ENCODE measurements around the gene LMAN1. TPM values are rescaled to one million over a fixed set of nuclear protein-coding genes. Genes with fewer than 3 reads are reported as not detected.

Gene LMAN1
- total and polyA plus RNA-seq, 2 donors (not counting 3 experiments of a cell fraction or from before 2014, with no cell fraction given), result 43.8 to 92.5 TPM

DNA sequence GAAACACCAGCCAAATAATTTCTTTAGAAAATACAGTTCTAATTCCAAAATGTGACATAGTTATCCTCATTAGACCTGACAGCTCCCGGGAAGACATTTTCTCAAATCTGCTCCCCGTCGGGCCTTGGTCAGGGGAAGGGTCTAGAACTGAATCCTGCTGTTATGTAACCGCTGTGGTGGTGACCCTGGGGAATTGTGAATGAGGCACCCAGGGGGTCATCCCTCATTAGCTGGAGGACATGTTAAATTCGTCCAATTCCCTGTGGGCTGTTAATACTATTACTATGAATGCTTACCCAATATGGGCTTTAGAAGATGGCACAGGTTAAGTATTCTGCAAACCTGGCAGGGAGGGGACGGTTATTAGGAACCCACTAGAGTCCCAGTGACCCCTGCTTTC, 52.4 kb downstream of the LMAN1 start:
- BruUV-seq (replicated peaks), result no TSS peak
- no peak for DNase-seq (ENCODE audit: low read depth, low spot score)
- POLR2A ChIA-PET, result no interaction called here
- dilution Hi-C loops (cut with MboI; ENCODE audit: extremely low pct_ligation_motif_present, low sequenced_read_pairs), result no loop called here
- TF ChIP-seq, protein P1, sequence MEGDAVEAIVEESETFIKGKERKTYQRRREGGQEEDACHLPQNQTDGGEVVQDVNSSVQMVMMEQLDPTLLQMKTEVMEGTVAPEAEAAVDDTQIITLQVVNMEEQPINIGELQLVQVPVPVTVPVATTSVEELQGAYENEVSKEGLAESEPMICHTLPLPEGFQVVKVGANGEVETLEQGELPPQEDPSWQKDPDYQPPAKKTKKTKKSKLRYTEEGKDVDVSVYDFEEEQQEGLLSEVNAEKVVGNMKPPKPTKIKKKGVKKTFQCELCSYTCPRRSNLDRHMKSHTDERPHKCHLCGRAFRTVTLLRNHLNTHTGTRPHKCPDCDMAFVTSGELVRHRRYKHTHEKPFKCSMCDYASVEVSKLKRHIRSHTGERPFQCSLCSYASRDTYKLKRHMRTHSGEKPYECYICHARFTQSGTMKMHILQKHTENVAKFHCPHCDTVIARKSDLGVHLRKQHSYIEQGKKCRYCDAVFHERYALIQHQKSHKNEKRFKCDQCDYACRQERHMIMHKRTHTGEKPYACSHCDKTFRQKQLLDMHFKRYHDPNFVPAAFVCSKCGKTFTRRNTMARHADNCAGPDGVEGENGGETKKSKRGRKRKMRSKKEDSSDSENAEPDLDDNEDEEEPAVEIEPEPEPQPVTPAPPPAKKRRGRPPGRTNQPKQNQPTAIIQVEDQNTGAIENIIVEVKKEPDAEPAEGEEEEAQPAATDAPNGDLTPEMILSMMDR (IDR thresholded peaks at IDR 0.05; ENCODE audit: extremely low read depth in 1 of 2, insufficient read depth in 1 of 2, low read depth in 1 of 2, low read length in 2 of 2), result no peak
- TF ChIP-seq JUN (IDR thresholded peaks at IDR 0.05; ENCODE audit: borderline replicate concordance, insufficient read depth, insufficient read length, low read depth), result no peak
- no peak for TF ChIP-seq EZH2 (IDR thresholded peaks at IDR 0.05; ENCODE audit: borderline replicate concordance, low read depth, low read length, severe bottlenecking)
- no peak for TF ChIP-seq POLR2A (IDR thresholded peaks at IDR 0.05; ENCODE audit: low read depth, low read length)
- TF ChIP-seq, protein P2, sequence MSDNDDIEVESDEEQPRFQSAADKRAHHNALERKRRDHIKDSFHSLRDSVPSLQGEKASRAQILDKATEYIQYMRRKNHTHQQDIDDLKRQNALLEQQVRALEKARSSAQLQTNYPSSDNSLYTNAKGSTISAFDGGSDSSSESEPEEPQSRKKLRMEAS (IDR thresholded peaks at IDR 0.05; ENCODE audit: insufficient read depth, insufficient read length), result no peak
- TF ChIP-seq MYC (IDR thresholded peaks at IDR 0.05; ENCODE audit: low read depth, low read length), result no peak
- TF ChIP-seq POLR2AphosphoS5 (IDR thresholded peaks at IDR 0.05; ENCODE audit: insufficient read depth, low read depth, low read length), result no peak
- TF ChIP-seq FOS (IDR thresholded peaks at IDR 0.05; ENCODE audit: borderline replicate concordance, insufficient read depth, low read length), result no peak
- Histone ChIP-seq H3K9me1 (replicated peaks; ENCODE audit: control insufficient read depth, extremely low read depth, insufficient read depth, low read length) (no peaks in the 10 kb centered on the region), H3K4me3 (replicated peaks in 1 of 3; ENCODE audit: insufficient read depth in 1 of 3, low read depth in 1 of 3, low read length in 3 of 3) (no peak overlapping the region), H4K20me1 (replicated peaks; ENCODE audit: control insufficient read depth, extremely low read depth, insufficient read depth, low read length) (no peaks in the 10 kb centered on the region), H3K27me3 (ENCODE audit: control insufficient read depth in 2 of 2, insufficient read depth in 2 of 2, low read length in 2 of 2) (peaks cover 11 to 29% of the 10 kb centered on the region in 2 experiments), H3K4me2 (ENCODE audit: insufficient read depth, low read length) (no peak overlapping the region), H3K27ac (ENCODE audit: insufficient read depth, low read depth, low read length) (no peak overlapping the region), H3K4me1 (ENCODE audit: control insufficient read depth, extremely low read depth, insufficient read depth, low read length) (peaks cover 6% of the 10 kb centered on the region), H3K79me2 (ENCODE audit: control insufficient read depth, insufficient read depth, low read length) (no peaks in the 10 kb centered on the region), H2AFZ (ENCODE audit: low read depth, low read length) (no peak overlapping the region), H3K9ac (replicated peaks; ENCODE audit: extremely low read depth, insufficient read depth, low read length) (no peak overlapping the region), H3K9me3 (replicated peaks; ENCODE audit: control insufficient read depth, insufficient read depth, low read length) (no peaks in the 10 kb centered on the region), H3K36me3 (ENCODE audit: control insufficient read depth in 2 of 2, extremely low read depth in 1 of 2, insufficient read depth in 2 of 2, low read length in 2 of 2) (no peaks in the 10 kb centered on the region)
- FAIRE-seq, result no peak
- intact Hi-C loops (cut with micrococcal nuclease), result loop anchor here (5.0 kb wide), 1 partner anchor 1241 kb away; no protein-coding TSS in a partner anchor
- CTCF ChIA-PET, result interaction anchor here (0.7 kb wide), 1 partner anchor 96 kb away, joined by 3 read pairs; no protein-coding TSS in a partner anchor

Data from endothelial cell of umbilical vein (primary cell).